ENCODE data around the gene CAPS. TPM values are rescaled to one million over a fixed set of nuclear protein-coding genes. Genes with fewer than 3 reads are reported as not detected.

The CAPS gene
- total RNA-seq, 4 donors from 2014 or later = 24.6 to 57.3 (median 38.0) TPM

DNA sequence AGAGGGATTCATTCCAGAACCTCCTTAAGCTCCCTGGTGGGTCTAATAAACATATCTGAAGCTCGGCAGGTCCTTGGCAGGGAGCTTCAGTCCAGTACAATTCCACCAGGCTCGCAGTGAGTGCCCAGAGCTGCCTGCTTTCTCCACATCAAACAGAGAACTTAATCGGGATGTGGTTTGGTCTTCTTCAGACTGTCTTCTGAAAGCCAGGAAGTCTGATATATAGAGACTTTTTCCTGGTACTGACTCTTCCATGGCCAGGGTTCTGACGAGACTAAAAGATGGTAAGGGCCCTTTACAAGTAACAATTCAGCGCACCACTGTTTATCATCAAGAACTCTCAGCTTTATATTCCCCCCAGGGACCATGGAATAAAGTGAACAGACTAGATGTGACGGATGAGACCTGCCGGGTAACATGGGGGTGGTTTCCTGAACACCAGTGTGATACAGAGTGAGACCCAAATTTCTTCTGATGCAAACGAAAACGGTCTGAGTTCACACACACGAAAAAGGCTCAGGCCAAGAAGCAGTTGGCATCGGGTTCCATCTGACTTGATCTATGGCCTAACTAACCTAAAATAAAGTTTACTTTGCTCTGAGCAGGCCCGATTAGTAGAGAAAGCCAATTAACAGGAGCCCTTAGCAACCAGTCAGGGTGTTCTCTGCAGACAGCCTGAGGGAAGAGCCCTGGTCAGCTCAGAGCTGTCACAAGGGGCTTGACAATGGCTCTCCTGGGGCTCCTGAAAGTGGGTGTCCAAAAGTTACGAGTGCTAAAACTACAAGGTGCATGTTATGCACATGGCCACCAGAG lies 34.9 kb downstream of the CAPS start:
- Histone ChIP-seq H3K4me3 (no peak overlapping the region), H3K36me3 (no peaks in the 10 kb centered on the region), H3K27me3 (no peaks in the 10 kb centered on the region), H3K4me1 (peaks cover 60 to 83% (median 73%) of the 10 kb centered on the region in 4 donors), H3K27ac (peak overlapping the region; percentile 74 to 89 (median 81)), H3K9me3 (no peaks in the 10 kb centered on the region)
- in situ Hi-C loops (cut with MboI; ENCODE audit: low pct_ligation_motif_present in 1 of 4, low pct_unique_long_range_greater_than_20kb in 1 of 4, low sequenced_read_pairs in 3 of 4) (no loop called here), intact Hi-C loops (cut with DNase I; ENCODE audit: low total_unique reads) (no loop called here)
- TF ChIP-seq POLR2AphosphoS5 (IDR thresholded peaks at IDR 0.05) (peak in 2 of 3 donors; percentile 20 to 26), POLR2A (IDR thresholded peaks at IDR 0.05) (no peak), EP300 (IDR thresholded peaks at IDR 0.05; ENCODE audit: low read depth) (peak; percentile 32)
- WGBS, 2 donors (ENCODE audit: low coverage in 1 of 2) = 53 to 57% methylated on average over 8 to 13 of the region's 13 CpGs
- no peak for DNase-seq

GRCh38 chr19:5949792-5950305 lies 35.8 kb downstream of the CAPS start:
- Histone ChIP-seq H3K27me3 (no peaks in the 10 kb centered on the region), H3K36me3 (no peaks in the 10 kb centered on the region), H3K27ac (peak overlapping the region; percentile 74 to 89 (median 81)), H3K4me3 (no peak overlapping the region), H3K4me1 (peaks cover 66 to 85% (median 81%) of the 10 kb centered on the region in 4 donors), H3K9me3 (no peaks in the 10 kb centered on the region)
- intact Hi-C loops (cut with DNase I; ENCODE audit: low total_unique reads) = no loop called here
- TF ChIP-seq POLR2AphosphoS5 (IDR thresholded peaks at IDR 0.05) (no peak), POLR2A (IDR thresholded peaks at IDR 0.05) (no peak), EP300 (IDR thresholded peaks at IDR 0.05; ENCODE audit: low read depth) (no peak)
- TF ChIP-seq, protein P1, sequence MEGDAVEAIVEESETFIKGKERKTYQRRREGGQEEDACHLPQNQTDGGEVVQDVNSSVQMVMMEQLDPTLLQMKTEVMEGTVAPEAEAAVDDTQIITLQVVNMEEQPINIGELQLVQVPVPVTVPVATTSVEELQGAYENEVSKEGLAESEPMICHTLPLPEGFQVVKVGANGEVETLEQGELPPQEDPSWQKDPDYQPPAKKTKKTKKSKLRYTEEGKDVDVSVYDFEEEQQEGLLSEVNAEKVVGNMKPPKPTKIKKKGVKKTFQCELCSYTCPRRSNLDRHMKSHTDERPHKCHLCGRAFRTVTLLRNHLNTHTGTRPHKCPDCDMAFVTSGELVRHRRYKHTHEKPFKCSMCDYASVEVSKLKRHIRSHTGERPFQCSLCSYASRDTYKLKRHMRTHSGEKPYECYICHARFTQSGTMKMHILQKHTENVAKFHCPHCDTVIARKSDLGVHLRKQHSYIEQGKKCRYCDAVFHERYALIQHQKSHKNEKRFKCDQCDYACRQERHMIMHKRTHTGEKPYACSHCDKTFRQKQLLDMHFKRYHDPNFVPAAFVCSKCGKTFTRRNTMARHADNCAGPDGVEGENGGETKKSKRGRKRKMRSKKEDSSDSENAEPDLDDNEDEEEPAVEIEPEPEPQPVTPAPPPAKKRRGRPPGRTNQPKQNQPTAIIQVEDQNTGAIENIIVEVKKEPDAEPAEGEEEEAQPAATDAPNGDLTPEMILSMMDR (IDR thresholded peaks at IDR 0.05) = no peak
- no peak for DNase-seq
- in situ Hi-C loops (cut with MboI; ENCODE audit: low pct_ligation_motif_present in 1 of 4, low pct_unique_long_range_greater_than_20kb in 1 of 4, low sequenced_read_pairs in 3 of 4) = no loop called here
- 85% methylated on average over 13 of the region's 13 CpGs; no CpG with 5 or more reads in 1 of the 2 donors for WGBS, 2 donors (ENCODE audit: low coverage in 1 of 2)

- H3K4me3 ChIP-seq = no peak overlapping the region
- intact Hi-C loops (cut with DNase I; ENCODE audit: low total_unique reads) = no loop called here
- 75 to 100% methylated on average over 3 of the region's 3 CpGs for WGBS, 2 donors (ENCODE audit: low coverage in 1 of 2)
- H3K4me1 ChIP-seq = peaks cover 73 to 94% (median 88%) of the 10 kb centered on the region in 4 donors
- peak overlapping the region; percentile 74 to 89 (median 81) for H3K27ac ChIP-seq
- in situ Hi-C loops (cut with MboI; ENCODE audit: low pct_ligation_motif_present in 1 of 4, low pct_unique_long_range_greater_than_20kb in 1 of 4, low sequenced_read_pairs in 3 of 4) = no loop called here
- no peaks in the 10 kb centered on the region for H3K27me3 ChIP-seq
- no peaks in the 10 kb centered on the region for H3K36me3 ChIP-seq
- H3K9me3 ChIP-seq = no peaks in the 10 kb centered on the region
- TF ChIP-seq, protein P1 (IDR thresholded peaks at IDR 0.05) = no peak
- TF ChIP-seq POLR2A (IDR thresholded peaks at IDR 0.05) = no peak
- TF ChIP-seq EP300 (IDR thresholded peaks at IDR 0.05; ENCODE audit: low read depth) = no peak
- no peak for TF ChIP-seq POLR2AphosphoS5 (IDR thresholded peaks at IDR 0.05)
- DNase-seq = no peak
Observed at GRCh38 chr19:5950741-5951140, 36.7 kb downstream of the CAPS start.

- H3K9me3 ChIP-seq = no peaks in the 10 kb centered on the region
- 7 to 60% methylated on average over 2 to 19 of the region's 19 CpGs for WGBS, 2 donors (ENCODE audit: low coverage in 1 of 2)
- no peaks in the 10 kb centered on the region for H3K27me3 ChIP-seq
- peaks cover 73 to 98% (median 90%) of the 10 kb centered on the region in 4 donors for H3K4me1 ChIP-seq
- H3K4me3 ChIP-seq = no peak overlapping the region
- in situ Hi-C loops (cut with MboI; ENCODE audit: low pct_ligation_motif_present in 1 of 4, low pct_unique_long_range_greater_than_20kb in 1 of 4, low sequenced_read_pairs in 3 of 4) (no loop called here), intact Hi-C loops (cut with DNase I; ENCODE audit: low total_unique reads) (no loop called here)
- TF ChIP-seq POLR2AphosphoS5 (IDR thresholded peaks at IDR 0.05) = no peak
- TF ChIP-seq, protein P1 (IDR thresholded peaks at IDR 0.05) = no peak
- TF ChIP-seq POLR2A (IDR thresholded peaks at IDR 0.05) = no peak
- H3K27ac ChIP-seq = peak overlapping the region; percentile 74 to 88 (median 80)
- DNase-seq = no peak
- no peaks in the 10 kb centered on the region for H3K36me3 ChIP-seq
Observed at GRCh38 chr19:5951338-5951861, 37.3 kb downstream of the CAPS start.
